ENCODE measurements around the gene TEK.

- no peak for TF ChIP-seq CTCF (IDR thresholded peaks at IDR 0.05)
- no peak for TF ChIP-seq POLR2A (IDR thresholded peaks at IDR 0.05; ENCODE audit: low read length)
- no peak for TF ChIP-seq RFX5 (IDR thresholded peaks at IDR 0.05)
- no peak for TF ChIP-seq EP300 (IDR thresholded peaks at IDR 0.05)
- no peak for TF ChIP-seq BHLHE40 (IDR thresholded peaks at IDR 0.05; ENCODE audit: low read depth, low read length)
- TF ChIP-seq REST (IDR thresholded peaks at IDR 0.05) = no peak
- no peak for TF ChIP-seq CEBPB (IDR thresholded peaks at IDR 0.05)
Measured at GRCh38 chr9:27142299-27142930, 33.4 kb downstream of the TEK start.
